T-helper 1 cell treated with Interleukin-12 subunit alpha and Interleukin-12 subunit beta and Interleukin-4 antibody, amounts not matched to agents 30 μg/mL and 1 μg/mL, for 36 hours (primary cell): ENCODE measurements around the gene PREP.

Source experiments
- H3K27ac Mint-ChIP-seq: one replicate; pipeline ENCODE4 v1.8.0; 2021; ENCODE audit warnings: mild to moderate bottlenecking, mixed read lengths
- H3K27me3 Mint-ChIP-seq: one replicate; pipeline ENCODE4 v1.8.0; 2021; ENCODE audit warnings: low read depth, mixed read lengths
- H3K36me3 Mint-ChIP-seq: one replicate; pipeline ENCODE4 v1.8.0; 2021; ENCODE audit warnings: low read depth, mixed read lengths
- H3K4me1 Mint-ChIP-seq: one replicate; pipeline ENCODE4 v1.8.0; 2021; ENCODE audit warnings: low read depth, mixed read lengths
- H3K4me3 Mint-ChIP-seq: one replicate; pipeline ENCODE4 v1.8.0; 2021; ENCODE audit warnings: mild to moderate bottlenecking, moderate library complexity, mixed read lengths
- H3K9me3 Mint-ChIP-seq: one replicate; pipeline ENCODE4 v1.8.0; 2021; ENCODE audit warnings: mixed read lengths

Gene PREP

GRCh38 chr6:105300090-105300489 lies 102.8 kb downstream of the PREP start:
- no peak overlapping the region for H3K27ac Mint-ChIP-seq
- no peaks in the 10 kb centered on the region for H3K9me3 Mint-ChIP-seq
- peaks cover 9% of the 10 kb centered on the region for H3K36me3 Mint-ChIP-seq

GRCh38 chr6:105294129-105294528 lies 108.8 kb downstream of the PREP start:
- H3K27me3 Mint-ChIP-seq: no peaks in the 10 kb centered on the region
- H3K4me3 Mint-ChIP-seq: no peak overlapping the region
- peaks cover 5% of the 10 kb centered on the region for H3K36me3 Mint-ChIP-seq
- no peak overlapping the region for H3K27ac Mint-ChIP-seq
- peaks cover 10% of the 10 kb centered on the region for H3K4me1 Mint-ChIP-seq
- no peaks in the 10 kb centered on the region for H3K9me3 Mint-ChIP-seq

More at GRCh38 chr6:105300090-105300489, 102.8 kb downstream of the PREP start:
- Mint-ChIP-seq H3K27me3 (no peaks in the 10 kb centered on the region), H3K4me1 (no peaks in the 10 kb centered on the region), H3K4me3 (no peak overlapping the region)

- Mint-ChIP-seq H3K27me3 (no peaks in the 10 kb centered on the region), H3K36me3 (peaks cover 9% of the 10 kb centered on the region), H3K9me3 (no peaks in the 10 kb centered on the region), H3K4me3 (no peak overlapping the region), H3K4me1 (peaks cover 10% of the 10 kb centered on the region), H3K27ac (peak overlapping the region; percentile 7)
These were observed 110.1 kb downstream of the PREP start for GRCh38 chr6:105292689-105293339.

- H3K4me1 Mint-ChIP-seq: peaks cover 10% of the 10 kb centered on the region
These were observed 111.4 kb downstream of the PREP start for GRCh38 chr6:105291525-105291924.

GRCh38 chr6:105282631-105283585 lies 120.0 kb downstream of the PREP start:
- no peak overlapping the region for H3K27ac Mint-ChIP-seq
- no peak overlapping the region for H3K4me3 Mint-ChIP-seq
- H3K27me3 Mint-ChIP-seq: no peaks in the 10 kb centered on the region
- no peaks in the 10 kb centered on the region for H3K4me1 Mint-ChIP-seq
- H3K36me3 Mint-ChIP-seq: peaks cover 18% of the 10 kb centered on the region
- H3K9me3 Mint-ChIP-seq: no peaks in the 10 kb centered on the region

More at GRCh38 chr6:105291525-105291924, 111.4 kb downstream of the PREP start:
- no peak overlapping the region for H3K4me3 Mint-ChIP-seq
- H3K9me3 Mint-ChIP-seq: no peaks in the 10 kb centered on the region
- no peaks in the 10 kb centered on the region for H3K27me3 Mint-ChIP-seq
- peaks cover 9% of the 10 kb centered on the region for H3K36me3 Mint-ChIP-seq
- H3K27ac Mint-ChIP-seq: no peak overlapping the region

GRCh38 chr6:105280033-105280432 lies 122.8 kb downstream of the PREP start:
- H3K9me3 Mint-ChIP-seq: no peaks in the 10 kb centered on the region
- H3K27me3 Mint-ChIP-seq: no peaks in the 10 kb centered on the region
- peaks cover 31% of the 10 kb centered on the region for H3K36me3 Mint-ChIP-seq
- no peaks in the 10 kb centered on the region for H3K4me1 Mint-ChIP-seq
- H3K27ac Mint-ChIP-seq: no peak overlapping the region
- no peak overlapping the region for H3K4me3 Mint-ChIP-seq

GRCh38 chr6:105279463-105279862 lies 123.4 kb downstream of the PREP start:
- Mint-ChIP-seq H3K9me3 (no peaks in the 10 kb centered on the region), H3K36me3 (peaks cover 29% of the 10 kb centered on the region), H3K27me3 (no peaks in the 10 kb centered on the region), H3K4me1 (no peaks in the 10 kb centered on the region), H3K4me3 (no peak overlapping the region), H3K27ac (no peak overlapping the region)

- Mint-ChIP-seq H3K4me1 (no peaks in the 10 kb centered on the region), H3K27me3 (no peaks in the 10 kb centered on the region), H3K4me3 (no peak overlapping the region), H3K36me3 (peaks cover 29% of the 10 kb centered on the region), H3K9me3 (no peaks in the 10 kb centered on the region), H3K27ac (no peak overlapping the region)
These were observed 124.1 kb downstream of the PREP start for GRCh38 chr6:105278813-105279212.

- Mint-ChIP-seq H3K4me1 (no peaks in the 10 kb centered on the region), H3K4me3 (no peak overlapping the region), H3K36me3 (peaks cover 29% of the 10 kb centered on the region)
These were observed 124.8 kb downstream of the PREP start for GRCh38 chr6:105278035-105278434.

GRCh38 chr6:105276374-105276773 lies 126.5 kb downstream of the PREP start:
- Mint-ChIP-seq H3K4me3 (no peak overlapping the region), H3K36me3 (peaks cover 19% of the 10 kb centered on the region), H3K9me3 (no peaks in the 10 kb centered on the region)

More at GRCh38 chr6:105278035-105278434, 124.8 kb downstream of the PREP start:
- Mint-ChIP-seq H3K27ac (no peak overlapping the region), H3K27me3 (no peaks in the 10 kb centered on the region), H3K9me3 (no peaks in the 10 kb centered on the region)

GRCh38 chr6:105275542-105275941 lies 127.3 kb downstream of the PREP start:
- Mint-ChIP-seq H3K27ac (no peak overlapping the region), H3K4me1 (no peaks in the 10 kb centered on the region), H3K4me3 (no peak overlapping the region)

More at GRCh38 chr6:105276374-105276773, 126.5 kb downstream of the PREP start:
- Mint-ChIP-seq H3K27me3 (no peaks in the 10 kb centered on the region), H3K27ac (no peak overlapping the region), H3K4me1 (no peaks in the 10 kb centered on the region)

GRCh38 chr6:105274678-105275077 lies 128.2 kb downstream of the PREP start:
- Mint-ChIP-seq H3K27ac (no peak overlapping the region), H3K9me3 (no peaks in the 10 kb centered on the region), H3K36me3 (peaks cover 19% of the 10 kb centered on the region), H3K27me3 (no peaks in the 10 kb centered on the region), H3K4me3 (no peak overlapping the region), H3K4me1 (no peaks in the 10 kb centered on the region)

More at GRCh38 chr6:105275542-105275941, 127.3 kb downstream of the PREP start:
- no peaks in the 10 kb centered on the region for H3K27me3 Mint-ChIP-seq
- no peaks in the 10 kb centered on the region for H3K9me3 Mint-ChIP-seq
- H3K36me3 Mint-ChIP-seq: peaks cover 19% of the 10 kb centered on the region

GRCh38 chr6:105273589-105273988 lies 129.3 kb downstream of the PREP start:
- H3K9me3 Mint-ChIP-seq: no peaks in the 10 kb centered on the region
- peaks cover 19% of the 10 kb centered on the region for H3K36me3 Mint-ChIP-seq
- H3K4me3 Mint-ChIP-seq: no peak overlapping the region
- no peaks in the 10 kb centered on the region for H3K4me1 Mint-ChIP-seq
- peaks cover 3% of the 10 kb centered on the region for H3K27me3 Mint-ChIP-seq
- H3K27ac Mint-ChIP-seq: no peak overlapping the region

- Mint-ChIP-seq H3K27me3 (peaks cover 3% of the 10 kb centered on the region), H3K4me1 (no peaks in the 10 kb centered on the region), H3K9me3 (no peaks in the 10 kb centered on the region), H3K4me3 (no peak overlapping the region), H3K27ac (no peak overlapping the region), H3K36me3 (peaks cover 17% of the 10 kb centered on the region)
These were observed 130.1 kb downstream of the PREP start for GRCh38 chr6:105272786-105273185.

GRCh38 chr6:105270511-105270910 lies 132.4 kb downstream of the PREP start:
- no peaks in the 10 kb centered on the region for H3K4me1 Mint-ChIP-seq
- H3K9me3 Mint-ChIP-seq: no peaks in the 10 kb centered on the region
- H3K36me3 Mint-ChIP-seq: peaks cover 2% of the 10 kb centered on the region
- H3K27me3 Mint-ChIP-seq: peaks cover 3% of the 10 kb centered on the region
- H3K4me3 Mint-ChIP-seq: no peak overlapping the region
- no peak overlapping the region for H3K27ac Mint-ChIP-seq
